HG03460 (cell line): ENCODE measurements around the gene FGF3.

Source experiments
- ATAC-seq: cut with Tn5 transposase; IDR thresholded peaks from one replicate; pipeline ENCODE4 v1.9.1; 2021; ENCODE audit not compliant: unreplicated experiment

The FGF3 gene

GRCh38 chr11:69825037-69825834, 6.0 kb upstream of the FGF3 start:
- ATAC-seq: no peak

DNA sequence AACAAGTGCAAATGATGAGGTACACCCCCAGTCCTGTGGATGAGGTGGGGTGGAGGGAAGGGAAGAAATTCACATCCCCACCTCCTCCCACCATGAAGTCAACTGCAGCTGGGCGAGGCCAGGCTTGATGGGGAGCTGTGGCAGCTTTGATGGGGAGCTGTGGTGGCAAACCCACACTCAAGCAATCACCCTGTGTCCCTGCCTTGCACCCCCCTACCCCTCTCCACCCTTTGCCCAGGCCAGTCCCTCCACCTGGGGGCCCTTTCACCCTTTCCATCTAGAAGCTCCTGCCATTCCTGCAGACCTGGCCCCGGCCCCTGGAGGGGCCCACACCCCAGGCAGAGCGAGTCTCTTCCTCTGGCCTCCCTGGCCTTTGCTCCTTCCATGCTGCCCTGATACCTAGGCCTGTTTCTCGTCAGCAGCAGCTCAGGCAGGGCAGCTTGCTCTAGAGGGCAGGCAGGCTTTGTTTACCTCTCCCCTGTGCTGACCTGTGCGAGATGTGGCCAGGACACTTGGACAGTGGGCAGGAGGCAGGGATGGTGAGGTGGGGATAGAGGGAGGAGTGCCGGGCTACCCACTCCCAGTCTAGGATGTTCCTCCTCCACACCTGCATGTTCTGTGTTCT, 4.5 kb upstream of the FGF3 start:
- ATAC-seq: no peak

DNA sequence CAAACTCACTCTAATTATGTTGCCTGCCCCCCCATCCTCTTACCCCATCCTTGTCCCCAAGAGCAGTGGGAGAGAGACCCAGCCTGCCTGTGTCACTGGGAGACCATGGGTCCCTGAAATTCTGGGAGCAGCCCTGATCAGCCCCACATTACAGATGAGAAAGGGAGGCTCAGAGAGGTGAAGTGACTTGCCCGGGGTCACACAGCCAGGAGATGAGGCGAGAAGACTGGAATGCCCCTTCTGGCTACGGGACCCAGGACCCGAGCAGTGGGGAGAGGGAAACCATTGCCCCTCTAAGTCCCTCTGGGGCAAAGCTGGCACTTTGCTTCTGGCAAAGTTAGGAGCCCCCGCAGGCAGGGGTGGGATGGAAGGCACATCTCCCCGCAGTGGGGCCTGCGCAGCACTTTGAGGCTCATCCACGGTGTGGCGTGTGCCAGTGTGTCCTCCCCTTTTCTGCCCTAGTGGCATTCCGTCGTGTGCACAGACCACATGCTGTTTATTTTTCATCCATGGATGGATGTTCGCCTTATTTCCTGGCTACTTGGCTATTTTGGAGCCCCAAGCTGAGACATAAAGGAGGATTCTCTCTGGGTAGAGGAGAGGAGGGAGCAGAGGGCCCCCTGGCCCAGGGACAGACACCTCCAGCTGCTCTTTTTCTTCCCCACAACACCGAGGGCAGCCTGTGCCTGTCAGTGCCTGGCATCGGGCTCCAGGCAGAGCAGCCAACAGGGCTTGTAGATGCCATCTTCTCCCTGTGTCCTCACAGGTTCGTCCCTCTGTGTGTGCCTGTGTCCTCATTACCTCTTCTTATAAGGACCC, 3.7 kb upstream of the FGF3 start:
- ATAC-seq: no peak

- no peak for ATAC-seq
Observed at GRCh38 chr11:69821511-69822040, 2.4 kb upstream of the FGF3 start.

- ATAC-seq: no peak
Observed at GRCh38 chr11:69820441-69820840, 1.2 kb upstream of the FGF3 start.

DNA sequence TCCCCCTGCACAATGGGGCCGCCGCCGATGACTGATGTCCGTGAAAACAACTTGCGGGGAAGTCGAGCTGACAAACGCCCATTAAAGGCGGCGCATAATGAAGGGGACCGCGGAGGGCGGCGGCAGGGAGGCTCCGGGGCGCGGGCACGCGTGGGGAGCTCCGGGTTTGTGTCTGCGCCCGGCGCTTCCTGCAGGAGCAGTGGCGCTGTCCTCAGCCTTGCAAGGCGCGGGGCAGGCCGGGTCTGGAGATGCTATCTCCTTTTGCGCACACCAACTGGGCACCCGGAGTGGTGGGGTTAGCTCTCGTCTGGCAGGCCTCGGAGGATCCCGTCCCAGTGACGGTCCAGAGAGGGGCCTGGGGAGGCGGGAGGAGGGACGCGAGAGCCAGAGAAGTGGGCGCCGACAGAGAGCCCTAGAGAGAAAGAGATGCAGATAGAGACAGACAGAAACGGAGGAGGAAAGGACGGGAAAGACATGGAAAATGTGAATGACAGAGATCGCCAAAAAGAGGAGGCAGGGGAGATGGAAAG, 390 bp upstream of the FGF3 start:
- ATAC-seq: no peak

GRCh38 chr11:69818231-69818602, 999 bp downstream of the FGF3 start:
- no peak for ATAC-seq

GRCh38 chr11:69817265-69818230, 1.7 kb downstream of the FGF3 start:
- no peak for ATAC-seq

- ATAC-seq: no peak
Observed at GRCh38 chr11:69816671-69817070, 2.5 kb downstream of the FGF3 start.

DNA sequence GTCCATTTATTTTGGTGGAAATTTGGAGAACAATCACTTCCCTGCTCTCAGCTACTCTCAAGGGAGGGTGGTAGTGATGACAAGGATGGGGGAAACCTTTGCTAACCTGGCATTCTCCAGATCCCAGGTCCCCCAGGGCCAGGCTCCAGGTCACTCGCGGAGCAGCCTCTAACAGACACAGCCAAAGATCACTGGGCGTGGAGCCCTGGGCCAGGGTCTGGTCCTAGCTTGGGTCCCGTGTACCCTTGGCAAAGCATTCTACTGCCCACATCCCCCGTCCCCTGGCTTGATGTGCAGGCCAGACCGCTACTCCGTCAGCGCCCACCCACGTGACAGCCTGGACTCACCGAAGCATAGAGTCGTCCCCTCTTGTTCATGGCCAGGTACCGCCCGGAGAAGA, 3.2 kb downstream of the FGF3 start:
- ATAC-seq: no peak

DNA sequence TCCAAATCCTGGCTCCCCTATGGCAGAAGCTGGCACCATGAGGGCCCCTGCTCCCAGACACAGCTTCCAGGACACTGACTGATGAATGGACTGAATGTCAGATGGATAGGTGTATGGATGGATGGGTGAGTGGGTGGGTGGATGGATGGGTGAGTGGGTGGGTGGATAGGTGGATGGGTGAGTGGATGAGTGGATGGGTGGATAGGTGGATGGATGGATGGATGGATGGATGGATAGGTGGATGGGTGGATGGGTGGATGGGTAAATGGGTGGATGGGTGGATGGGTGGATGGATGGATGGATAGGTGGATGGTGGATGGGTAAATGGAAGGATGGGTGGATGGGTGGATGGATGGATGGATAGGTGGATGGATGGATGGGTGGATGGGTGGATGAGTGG, 4.3 kb downstream of the FGF3 start:
- no peak for ATAC-seq

- no peak for ATAC-seq
Observed at GRCh38 chr11:69814411-69814810, 4.8 kb downstream of the FGF3 start.

GRCh38 chr11:69813839-69814238, 5.4 kb downstream of the FGF3 start:
- ATAC-seq: no peak

- no peak for ATAC-seq
Observed at GRCh38 chr11:69812946-69813345, 6.3 kb downstream of the FGF3 start.

- ATAC-seq: no peak
Observed at GRCh38 chr11:69812256-69812655, 7.0 kb downstream of the FGF3 start.

DNA sequence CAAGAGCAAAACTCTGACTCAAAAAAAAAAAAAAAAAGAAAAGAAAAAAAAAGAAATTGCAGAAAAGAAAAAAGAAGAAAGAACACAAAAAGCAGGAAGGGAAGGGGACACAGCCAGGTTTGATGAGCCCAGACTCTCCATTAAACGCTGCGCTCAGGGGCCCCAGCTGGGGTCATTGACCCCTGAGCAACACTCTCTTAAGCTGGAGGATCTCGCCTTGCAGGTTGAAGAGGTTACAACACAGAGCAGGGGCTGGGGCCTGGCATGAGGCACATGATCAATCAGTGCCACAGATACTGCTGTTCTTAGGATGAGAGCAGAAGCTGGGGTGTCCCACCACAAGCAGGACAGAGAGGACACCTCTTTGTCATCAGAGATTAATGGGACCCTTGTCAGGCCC, 7.8 kb downstream of the FGF3 start:
- ATAC-seq: no peak

DNA sequence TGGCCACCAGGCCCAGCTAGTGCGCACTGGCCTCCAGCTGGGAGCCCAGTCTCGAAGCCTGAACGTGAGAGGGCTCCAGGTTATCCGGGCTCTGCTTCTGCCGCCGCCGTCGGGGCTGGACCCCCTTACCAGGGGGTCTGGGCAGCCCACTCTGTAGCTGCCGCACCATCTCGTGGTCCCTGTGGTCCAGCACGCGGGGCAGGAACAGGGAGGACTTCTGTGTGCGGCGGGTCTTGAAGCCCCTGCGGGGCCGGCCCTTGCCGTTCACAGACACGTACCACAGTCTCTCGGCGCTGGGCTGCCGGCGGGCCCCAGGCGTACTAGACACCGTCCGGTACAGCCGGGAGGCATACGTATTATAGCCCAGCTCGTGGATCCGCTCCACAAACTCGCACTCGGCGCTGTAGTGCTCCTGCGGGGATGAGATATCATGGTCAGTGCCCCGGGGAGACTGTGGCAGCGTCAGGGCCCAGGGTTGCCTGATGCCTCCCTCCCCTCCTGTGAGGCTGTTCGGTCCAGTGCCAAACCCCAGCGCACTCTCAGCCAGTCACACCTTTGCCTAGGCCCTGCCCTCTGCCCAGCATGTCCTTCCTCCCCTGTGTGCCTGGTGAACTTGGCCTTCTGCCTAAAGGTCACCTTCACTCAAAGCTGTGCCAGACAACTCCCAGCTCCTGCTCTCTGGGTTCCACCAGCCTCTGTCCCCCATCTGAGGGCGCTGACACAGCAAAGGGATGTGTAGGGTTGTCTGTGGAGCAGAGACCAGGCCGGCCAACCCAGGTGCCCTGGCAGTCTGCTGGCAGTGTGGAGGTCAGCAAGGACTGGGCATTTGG, 8.7 kb downstream of the FGF3 start:
- no peak for ATAC-seq

DNA sequence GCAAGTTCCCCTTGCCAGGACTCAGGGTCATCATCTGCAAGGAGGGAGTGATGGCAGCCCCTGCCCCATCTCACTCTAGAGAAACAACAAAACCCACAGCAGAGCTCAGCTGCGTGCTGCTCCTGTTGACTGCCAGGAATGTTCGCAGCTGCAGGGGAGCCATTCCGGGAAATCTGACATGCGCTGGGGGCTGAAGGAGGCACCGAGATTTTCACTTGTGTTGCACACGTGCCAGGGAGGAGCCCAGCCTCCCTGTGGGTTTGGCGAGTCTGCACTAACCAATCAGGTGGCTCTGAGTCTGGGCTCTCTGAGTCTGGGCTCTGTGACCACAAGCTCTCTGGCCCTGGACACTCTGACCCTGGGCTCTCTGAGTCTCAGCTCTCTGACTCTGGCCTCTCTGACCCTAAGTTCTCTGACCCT, 10.5 kb downstream of the FGF3 start:
- ATAC-seq: no peak

GRCh38 chr11:69807106-69807815, 12.0 kb downstream of the FGF3 start:
- ATAC-seq: no peak
